Stimulated activated CD4-positive, alpha-beta T cell treated with anti-CD3 and anti-CD28 coated beads, TNF-alpha, amount 100 ng/mL, for 1 hour (primary cell): Measurements from ENCODE around the gene RIPOR3.
"Not testable (repeated sequence)": the region's sequence is repeated elsewhere in the genome, so short reads cannot be mapped to it uniquely, and the experiment has no call there.

ENCODE experiments used
- DNase-seq, 3 donors: peaks; one replicate each; pipeline ENCODE4 v3.0.0-alpha.2; 2020; ENCODE audit warnings: low read depth in 3 of 3, low spot score in 1 of 3

Gene RIPOR3

DNA sequence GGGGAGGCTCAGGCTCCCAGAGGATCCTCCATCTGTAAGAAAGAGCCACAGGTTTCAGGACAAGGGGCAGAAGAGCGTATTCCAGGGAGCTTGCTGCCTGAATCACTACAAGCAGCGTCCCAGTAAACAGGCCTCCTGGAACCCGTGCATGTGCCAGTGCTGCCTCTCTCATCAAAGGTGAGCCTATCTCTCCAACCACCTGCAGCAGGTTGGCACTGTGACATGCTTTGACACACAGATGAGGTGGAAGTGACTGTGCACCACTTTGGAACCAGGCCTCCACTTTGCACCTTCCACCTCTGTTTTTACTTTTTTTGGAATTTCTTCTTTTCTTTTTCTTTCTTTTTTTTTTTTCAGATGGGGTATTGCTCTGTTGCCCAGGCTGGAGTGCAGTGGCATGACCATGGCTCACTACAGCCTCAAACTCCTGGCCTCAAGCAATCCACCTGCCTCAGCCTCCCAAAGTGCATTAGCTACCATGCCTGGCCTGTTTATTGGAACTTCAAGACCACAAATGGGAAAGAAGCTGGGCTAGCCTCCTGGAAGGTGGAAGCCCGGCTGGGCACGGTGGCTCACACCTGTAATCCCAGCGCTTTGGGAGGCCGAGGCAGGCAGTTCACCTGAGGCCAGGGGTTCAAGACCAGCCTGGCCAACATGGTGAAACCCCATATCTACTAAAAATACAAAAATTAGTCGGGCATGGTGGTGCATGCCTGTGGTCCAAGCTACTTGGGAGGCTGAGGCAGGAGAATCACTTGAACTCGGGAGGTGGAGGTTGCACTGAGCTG lies 12.5 kb upstream of the RIPOR3 start:
- not testable (repeated sequence) for DNase-seq

DNA sequence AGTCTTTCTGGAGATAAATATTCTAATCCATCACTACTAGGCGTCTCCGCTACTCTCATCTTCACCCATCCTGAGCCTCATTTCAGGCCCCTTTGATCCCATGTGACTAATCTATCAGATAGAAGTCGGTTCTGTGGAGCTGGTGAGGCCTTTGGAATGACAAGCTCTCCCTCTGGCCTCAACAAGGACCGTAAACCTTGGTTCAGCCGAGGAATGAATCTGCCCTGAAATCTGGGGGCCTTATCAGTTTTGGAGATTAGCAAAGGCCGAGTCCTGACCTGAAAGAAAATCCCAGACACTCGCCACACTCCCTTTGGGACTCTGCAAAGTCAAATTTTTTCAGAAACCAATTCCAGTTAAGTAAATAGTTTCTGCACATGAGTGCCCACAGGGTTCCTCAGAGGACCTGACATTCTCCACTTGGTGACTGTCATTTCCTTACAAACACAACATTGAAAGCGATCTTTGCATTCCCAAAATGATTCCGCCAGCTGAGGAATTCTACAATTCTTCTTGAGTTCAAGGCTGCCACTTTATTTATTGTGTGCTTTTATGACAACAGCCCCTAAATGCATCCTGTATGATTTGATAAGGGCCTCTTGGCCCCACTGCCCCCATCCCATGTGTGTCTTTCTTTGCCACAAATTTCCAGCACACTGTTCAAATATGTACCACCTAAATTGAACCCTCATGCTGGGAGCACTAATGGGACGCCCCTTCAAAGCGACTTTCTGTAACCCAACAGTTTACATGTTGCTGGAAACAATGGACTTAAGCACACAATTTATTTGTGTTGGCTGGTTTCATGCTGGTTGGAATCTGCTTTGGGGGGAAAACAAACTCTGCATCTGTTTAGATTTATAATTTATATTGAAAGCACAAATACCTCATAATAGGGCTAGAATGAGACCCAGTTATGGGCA lies 10.0 kb upstream of the RIPOR3 start:
- DNase-seq, result no peak

DNA sequence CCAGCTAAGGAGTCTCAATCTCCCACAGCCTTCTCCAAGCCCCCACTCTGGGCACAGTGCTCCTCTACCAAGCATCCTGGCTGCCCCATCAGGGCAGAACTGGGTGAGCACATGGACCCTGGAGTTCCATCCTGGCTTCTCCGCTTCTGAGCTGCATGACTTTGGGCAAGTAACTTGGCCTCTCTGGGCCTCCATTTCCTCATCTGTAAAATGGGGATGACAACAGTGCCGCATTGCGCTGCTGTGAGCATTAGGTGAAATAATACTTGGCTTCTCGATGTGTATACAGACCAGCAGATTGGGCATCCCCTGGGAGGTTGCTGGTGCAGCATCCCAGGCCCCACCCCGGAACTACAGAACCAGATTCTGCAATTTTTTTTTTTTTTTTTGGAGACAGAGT lies 8.3 kb upstream of the RIPOR3 start:
- DNase-seq, result no peak

DNA sequence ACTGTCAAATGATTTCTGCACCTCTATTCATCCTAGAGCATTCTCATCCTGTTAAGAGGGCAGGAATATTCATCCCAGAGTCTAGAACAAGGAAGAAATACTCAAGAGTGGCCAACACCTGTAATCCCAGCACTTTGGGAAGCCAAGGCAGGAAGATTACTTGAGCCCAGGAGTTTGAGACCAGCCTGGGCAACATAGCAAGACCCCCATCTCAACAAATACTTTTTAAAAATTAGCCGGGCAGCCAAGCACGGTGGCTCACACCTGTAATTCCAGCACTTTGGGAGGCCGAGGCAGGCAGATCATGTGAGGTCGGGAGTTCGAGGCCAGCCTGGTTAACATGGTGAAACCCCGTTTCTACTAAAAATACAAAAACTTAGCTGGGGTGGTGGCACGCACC lies 6.9 kb upstream of the RIPOR3 start:
- DNase-seq, result not testable (repeated sequence)

DNA sequence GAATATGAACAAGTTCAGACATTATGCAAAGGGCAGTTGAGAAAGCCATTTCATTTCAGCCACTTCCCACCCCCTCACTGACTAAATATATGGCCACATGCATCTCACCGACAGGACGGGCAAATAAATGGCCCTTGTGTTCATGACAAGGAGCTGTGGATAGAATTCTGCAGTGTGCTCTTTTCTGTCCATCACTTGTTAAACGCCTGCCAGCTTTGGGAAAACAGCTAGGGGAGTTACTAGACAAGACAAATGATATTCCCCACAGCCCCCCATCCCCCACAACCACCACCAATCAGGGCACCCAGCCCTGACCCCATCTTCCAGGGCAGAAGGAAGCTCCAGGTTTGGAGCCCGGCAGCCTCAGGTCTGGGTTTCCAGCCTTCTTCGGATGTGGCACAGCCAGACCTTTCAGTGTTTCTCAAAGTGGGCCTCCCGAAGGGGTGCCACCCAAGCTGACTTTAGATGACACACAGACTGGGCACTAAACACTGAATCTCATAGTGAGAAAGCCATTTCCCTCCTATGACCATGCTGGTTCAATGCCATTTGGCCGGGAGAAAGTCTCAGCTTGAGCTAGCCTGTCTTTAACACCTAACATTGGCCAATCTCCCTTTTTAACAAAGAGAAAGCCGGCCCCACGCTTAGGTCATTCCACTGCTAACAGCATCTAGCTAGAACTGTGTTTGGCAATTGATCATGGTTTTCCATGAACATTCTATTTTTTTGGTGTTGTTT lies 4.0 kb upstream of the RIPOR3 start:
- no peak for DNase-seq

DNA sequence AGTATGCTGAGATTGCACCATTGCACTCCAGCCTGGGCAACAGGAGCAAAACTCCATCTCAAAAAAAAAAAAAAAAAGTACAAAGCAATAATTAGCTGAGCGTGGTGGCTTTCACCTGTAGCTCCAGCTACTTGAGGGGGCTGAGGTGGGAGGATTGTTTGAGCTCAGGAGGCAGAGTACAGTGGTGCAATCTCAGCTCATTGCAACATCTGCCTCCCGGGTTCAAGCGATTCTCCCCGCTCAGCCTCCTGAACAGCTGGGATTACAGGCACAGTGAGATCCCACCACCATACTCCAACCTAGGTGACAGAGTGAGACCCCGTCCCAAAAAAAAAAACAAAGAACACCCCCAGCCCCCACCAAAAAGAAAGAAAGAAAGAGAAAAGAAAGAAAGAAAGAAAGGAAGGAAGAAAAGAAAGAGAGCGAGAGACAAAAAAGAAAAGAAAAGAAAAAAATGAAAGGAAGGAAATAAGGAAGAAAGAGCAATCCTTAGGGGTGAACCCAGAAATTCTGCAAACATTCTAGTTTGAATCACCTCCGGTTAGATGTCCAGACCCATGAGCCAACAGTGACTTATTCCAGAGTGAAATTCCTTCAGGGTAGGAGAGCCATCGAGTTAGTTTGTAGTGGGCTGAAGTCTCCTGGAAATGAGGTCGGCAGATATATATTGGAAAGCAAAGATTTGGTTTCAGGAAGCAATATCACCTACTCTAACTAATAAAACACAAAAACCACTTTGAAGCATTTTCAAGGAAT lies 3.2 kb upstream of the RIPOR3 start:
- no peak for DNase-seq

DNA sequence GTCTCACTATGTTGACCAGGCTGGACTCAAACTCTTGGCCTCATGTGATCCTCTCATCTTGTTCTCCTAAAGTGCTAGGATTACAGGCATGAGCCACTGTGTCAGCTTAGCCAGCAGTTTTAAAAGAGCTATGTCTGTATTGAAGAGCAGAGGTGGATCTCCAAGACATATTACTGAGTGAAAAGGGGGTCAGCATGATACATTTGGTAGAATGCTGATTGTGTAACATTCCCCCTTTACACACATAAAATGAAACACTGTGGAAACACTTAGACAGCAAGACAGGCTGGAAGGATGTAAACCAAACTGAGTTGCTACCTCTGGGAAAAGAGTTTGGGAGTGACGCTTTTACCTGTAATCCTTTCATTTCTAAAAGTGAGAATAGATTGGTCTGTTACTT lies 1.7 kb upstream of the RIPOR3 start:
- DNase-seq, result no peak

DNA sequence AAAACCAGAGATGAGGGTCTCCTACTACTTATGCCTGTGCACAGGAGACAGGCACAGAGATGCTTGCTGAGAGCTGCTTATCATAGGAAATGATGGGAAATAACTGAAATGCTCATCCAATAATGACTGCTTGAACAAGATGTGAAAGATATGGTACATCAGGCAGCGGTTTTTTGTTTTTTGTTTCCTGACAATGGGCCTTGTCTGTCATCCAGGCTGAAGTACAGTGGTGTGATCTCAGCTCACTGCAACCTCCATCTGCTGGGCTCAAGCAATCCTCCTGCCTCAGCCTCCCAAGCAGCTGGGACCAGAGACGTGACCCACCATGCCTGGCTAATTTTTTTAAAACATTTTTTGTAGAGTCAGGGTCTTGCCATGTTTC lies 1.2 kb upstream of the RIPOR3 start:
- no peak for DNase-seq

DNA sequence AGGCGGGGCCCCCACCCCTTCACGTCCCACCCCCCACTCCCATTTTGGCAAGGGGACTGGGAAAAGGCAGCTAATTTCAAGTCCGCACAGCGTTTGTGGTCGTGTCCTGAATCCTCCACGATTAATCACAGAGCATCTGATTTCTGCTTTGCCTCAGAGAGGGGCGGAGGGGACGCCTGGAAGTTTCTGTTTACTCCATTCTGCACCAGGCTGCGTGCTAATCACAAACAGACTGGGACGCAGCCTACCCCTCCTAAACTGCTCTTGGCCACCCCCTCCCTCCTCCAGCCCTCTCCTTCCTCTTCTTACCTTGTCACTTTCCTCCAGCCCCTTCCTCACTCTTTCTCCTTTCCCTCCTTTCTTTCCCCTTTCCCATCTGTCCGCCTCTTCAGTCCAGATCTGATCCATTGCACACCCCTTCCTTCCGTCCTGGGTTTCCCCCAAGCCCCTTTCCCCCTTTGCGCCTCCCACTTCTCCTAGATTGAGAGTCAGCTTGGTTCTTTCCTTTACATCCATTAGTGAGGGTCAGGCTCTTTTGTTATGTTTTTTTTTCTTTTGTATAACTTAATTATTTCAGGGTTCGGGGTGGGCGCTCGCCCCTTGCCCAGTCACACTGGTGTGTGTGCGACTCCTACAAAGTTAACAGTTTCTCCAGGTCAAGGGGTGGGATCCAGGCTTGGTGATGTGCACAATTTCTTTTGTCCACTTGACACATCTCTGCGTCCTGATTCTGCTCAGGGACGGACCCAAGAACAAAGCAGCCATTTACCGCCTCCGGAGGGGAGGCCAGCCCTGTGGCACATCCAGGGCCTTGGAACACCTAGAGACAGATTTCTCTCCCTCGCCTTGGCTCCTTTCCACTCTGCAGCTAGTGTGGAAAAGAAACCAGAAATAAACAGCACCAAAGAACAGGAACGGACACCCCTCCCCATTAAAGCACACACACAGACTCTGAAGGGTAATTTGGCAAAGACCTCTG lies 520 bp upstream of the RIPOR3 start:
- no peak for DNase-seq

DNA sequence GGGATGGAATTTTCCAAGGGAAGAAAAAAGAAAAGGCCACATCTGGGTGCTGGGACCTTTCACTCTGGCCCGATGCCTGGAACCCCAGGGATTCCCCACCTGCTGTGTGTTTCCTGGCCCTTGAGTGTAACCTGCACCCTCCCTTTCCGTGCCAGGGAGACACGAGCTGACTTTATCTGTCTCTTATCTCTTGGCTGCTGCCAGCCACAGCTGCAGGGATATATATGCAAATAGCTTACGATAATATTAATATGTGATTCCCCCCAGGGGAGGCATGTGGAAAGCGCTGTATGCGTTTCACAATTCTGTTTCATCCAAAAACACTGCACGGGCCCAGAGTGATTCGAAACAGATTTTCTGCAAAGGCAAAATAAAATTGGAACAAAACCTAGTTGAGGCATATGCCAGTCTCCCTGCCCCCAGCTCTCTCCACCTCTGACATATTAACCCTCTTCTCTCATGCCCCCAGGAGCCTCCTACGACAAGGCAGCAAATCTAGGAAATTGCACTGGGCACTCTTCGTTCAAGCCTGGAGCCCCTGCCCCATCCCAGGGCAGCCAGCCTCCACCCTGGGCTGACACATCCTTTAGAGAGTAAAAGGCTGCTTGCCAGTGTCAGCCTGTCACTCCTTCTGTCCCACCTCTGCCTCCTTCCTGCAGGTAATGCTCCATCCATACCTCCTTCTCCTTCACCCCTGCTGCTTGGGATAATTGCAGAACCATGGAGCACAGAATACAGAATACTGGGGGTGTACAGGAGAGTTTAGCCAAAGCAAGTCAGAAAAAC lies 1.3 kb downstream of the RIPOR3 start:
- no peak for DNase-seq

DNA sequence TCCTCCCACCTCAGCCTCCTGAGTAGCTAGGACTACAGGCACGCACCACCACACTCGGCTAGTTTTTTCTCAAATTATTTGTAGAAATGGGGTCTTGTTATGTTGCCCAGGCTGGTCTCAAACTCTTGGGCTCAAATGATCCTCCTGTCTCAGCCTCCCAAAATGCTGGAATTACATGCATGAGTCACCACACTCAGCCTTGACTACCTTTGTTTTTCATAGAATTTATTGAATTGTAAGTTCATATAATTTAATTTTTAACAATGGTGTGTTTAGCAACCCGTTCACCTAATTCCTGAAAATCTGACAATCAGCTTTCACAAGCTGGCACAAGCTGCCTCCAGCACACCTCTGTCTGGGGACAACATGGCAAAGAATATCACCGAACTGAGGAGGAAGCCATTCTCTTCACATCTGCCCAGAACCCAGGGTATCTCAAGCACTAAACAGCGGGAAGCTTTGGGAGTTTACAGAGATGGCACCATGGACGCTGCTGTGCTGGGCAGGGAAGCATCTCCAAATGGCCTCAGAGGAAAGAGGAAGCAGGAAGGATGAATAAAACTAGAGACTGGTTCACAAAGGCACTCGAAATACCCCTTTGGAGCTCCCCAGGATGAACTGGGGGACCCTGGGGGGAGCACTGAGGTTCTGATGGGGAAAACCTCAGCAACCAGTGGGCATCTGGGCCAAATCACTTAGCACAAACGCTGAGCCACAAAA lies 2.9 kb downstream of the RIPOR3 start:
- DNase-seq, result no peak

DNA sequence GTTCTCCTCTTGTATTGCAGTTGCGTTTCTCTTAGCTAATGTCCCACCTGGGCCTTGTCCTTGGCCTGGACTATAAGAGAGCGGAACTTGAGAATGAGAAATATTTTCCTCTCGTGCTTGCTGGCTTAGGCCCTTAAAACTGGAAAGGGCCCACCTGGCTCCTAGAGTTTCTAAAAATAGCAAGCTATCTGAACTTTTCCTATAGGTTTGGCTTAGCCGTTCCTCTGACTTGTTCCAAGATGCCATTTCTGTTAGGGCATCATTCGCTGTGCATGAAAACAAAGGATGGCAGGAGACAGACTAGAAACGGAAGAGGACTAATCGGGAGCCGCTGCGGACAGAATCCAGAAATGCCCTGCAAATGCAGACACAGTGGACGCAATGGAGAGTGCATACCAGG lies 4.5 kb downstream of the RIPOR3 start:
- DNase-seq, result no peak

DNA sequence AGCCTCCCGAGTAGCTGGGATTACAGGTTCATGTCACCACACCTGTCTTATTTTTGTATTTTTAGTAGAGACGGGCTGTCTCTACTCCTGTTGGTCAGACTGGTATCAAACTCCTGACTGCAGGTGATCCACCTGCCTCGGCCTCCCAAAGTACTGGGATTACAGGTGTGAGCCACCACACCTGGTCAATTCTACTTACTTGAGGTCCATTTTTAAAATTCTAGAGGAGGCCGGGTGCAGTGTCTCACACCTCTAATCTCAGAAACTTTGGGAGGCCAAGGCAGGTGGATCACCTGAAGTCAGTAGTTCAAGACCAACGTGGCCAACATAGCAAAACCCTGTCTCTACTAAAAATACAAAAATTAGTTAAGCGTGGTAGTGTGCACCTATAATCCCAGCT lies 7.8 kb downstream of the RIPOR3 start:
- no peak for DNase-seq

DNA sequence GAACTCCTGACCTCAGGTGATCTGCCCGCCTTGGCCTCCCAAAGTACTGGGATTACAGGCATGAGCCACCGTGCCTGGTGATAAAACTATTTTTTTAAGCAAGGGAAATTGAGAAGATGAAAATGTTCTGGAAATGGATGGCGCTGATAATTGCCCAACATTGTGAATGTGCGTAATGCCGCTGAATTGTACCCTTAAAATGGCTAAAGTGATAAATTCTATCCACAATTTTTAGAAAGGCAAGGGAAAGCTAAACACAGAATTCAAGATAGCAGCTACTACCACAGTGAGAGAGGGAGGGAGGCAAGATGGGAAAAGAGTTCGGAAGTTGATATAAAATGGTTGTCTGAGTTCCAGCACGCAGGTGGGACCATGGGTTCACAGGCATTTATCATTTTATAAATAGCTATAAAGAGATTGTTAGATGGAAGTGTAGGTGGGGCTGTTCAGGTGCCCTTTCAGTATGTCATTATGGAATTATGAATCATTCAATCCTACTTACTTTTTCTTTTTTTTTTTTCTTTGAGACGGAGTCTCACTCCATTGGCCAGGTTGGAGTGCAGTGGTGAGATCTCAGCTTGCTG lies 8.3 kb downstream of the RIPOR3 start:
- DNase-seq, result no peak

DNA sequence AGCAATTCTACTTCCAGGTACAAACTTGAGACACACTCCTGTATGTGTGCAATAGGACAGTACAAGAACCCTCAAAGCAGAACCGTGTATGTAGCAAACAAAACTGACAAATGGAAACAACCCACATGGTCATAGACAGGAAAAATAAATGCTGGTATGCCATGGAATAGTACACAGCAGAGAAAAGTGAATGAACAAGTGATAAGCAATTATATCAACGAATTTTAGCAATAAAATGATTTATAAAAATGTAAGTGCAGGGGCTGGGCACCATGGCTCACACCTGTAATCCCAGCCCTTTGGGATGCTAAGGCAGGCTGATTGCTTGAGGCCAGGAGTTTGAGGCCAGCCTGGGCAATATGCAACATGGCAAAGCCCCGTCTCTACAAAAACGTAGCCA lies 9.3 kb downstream of the RIPOR3 start:
- DNase-seq, result no peak

DNA sequence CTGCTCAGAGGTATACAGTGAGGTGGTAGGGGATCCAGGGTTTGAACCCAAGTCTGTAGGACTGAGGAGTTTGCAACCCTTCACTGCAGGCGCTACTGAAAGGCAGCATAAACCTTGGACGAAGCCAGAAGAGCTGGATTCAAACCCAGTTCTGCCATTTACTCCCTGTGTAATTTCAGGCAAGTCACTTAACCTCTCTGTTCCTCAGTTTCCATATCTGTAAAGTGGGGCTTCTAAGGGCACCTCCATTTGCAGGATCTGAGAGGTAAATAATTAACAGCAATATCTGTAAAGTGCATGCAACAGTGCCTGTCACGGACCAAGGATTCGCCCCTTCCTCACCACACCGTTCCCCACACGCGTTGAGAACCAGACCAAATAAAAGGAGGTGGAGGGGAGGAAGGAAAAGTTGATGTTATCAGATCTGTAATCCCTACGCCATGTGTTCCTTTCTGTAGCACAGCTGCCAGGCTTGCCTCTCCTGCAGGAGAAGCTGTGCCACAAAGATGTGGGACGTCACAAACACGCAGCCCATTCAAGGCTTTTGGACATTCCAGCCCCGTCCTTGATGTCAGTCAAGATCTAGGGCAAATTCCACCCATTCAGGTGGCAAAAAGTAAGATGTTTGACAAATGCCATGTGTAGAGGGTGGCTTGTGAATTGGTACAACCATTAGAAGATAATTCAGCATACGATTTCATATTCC lies 9.8 kb downstream of the RIPOR3 start:
- DNase-seq, result no peak
